Endothelial cell of umbilical vein (primary cell): ENCODE measurements around the gene CCSER2. TPM values are rescaled to one million over a fixed set of nuclear protein-coding genes. Genes with fewer than 3 reads are reported as not detected.

Source experiments
- BruUV-seq: library from RNA; stranded (reverse); fragments of 400-500 nt; replicated peaks from 2 replicates; lab custom pipeline; 2021; lab: Mats Ljungman, UMichigan
- CTCF ChIA-PET: fragments of 300-600, 350-600 bp; sonication (Branson Sonifier 250); formaldehyde crosslinking; loops from one replicate; lab custom pipeline; 2021; ENCODE audit warnings: antibody characterized with exemption, inconsistent platforms; lab: Charles Lee
- POLR2A ChIA-PET: fragments of 300-600, 350-600 bp; sonication (Branson Sonifier 250); formaldehyde crosslinking; loops from one replicate; lab custom pipeline; 2021; ENCODE audit warnings: antibody characterized with exemption, inconsistent platforms; lab: Charles Lee
- DNase-seq: peaks from one replicate; pipeline ENCODE4 v3.0.0-alpha.2; 2011; ENCODE audit warnings: low read depth, low spot score
- FAIRE-seq: peaks from 2 replicates; lab custom pipeline; 2011; peaks lifted over from hg19 to GRCh38; lab: Jason Lieb, UNC
- H2AFZ ChIP-seq: 2 replicates; pipeline ENCODE4 v1.6.0; 2012; ENCODE audit warnings: low read depth, low read length, control low read depth, inconsistent platforms
- H3K27ac ChIP-seq: 2 replicates; pipeline ENCODE4 v1.5.1; 2011; ENCODE audit warnings: low read depth, mild to moderate bottlenecking, control low read depth, low read length, moderate library complexity; ENCODE audit not compliant: insufficient read depth
- H3K27me3 ChIP-seq, 2 experiments: 2 replicates each; pipeline versions ENCODE4 v1.6.0 to v1.6.1; 2011; ENCODE audit warnings: low read length in 2 of 2, mixed read lengths in 1 of 2; ENCODE audit not compliant: control insufficient read depth in 2 of 2, insufficient read depth in 2 of 2
- H3K36me3 ChIP-seq, 2 experiments: 2 replicates in 1 of 2; 3 replicates in 1 of 2; pipeline ENCODE4 v1.5.1; 2011; ENCODE audit warnings: low read length in 2 of 2, mild to moderate bottlenecking in 1 of 2, moderate library complexity in 1 of 2; ENCODE audit not compliant: control insufficient read depth in 2 of 2, insufficient read depth in 2 of 2; ENCODE audit errors: extremely low read depth in 1 of 2
- H3K4me1 ChIP-seq: 3 replicates; pipeline ENCODE4 v1.5.1; 2011; ENCODE audit warnings: mild to moderate bottlenecking, low read length; ENCODE audit not compliant: control insufficient read depth, insufficient read depth; ENCODE audit errors: extremely low read depth
- H3K4me2 ChIP-seq: 2 replicates; pipeline ENCODE4 v1.6.1; 2011; ENCODE audit warnings: low read length, control low read depth, mixed read lengths; ENCODE audit not compliant: insufficient read depth
- H3K4me3 ChIP-seq, 3 experiments: fragments of 200-600 bp in 1 of 3; sonication (generic), shearing (Covaris generic) in 1 of 3; replicated peaks in 1 of 3; 2 replicates each; pipeline ENCODE4 v1.5.1; 2011 to 2016; ENCODE audit warnings: control low read depth in 3 of 3, low read length in 3 of 3, mild to moderate bottlenecking in 2 of 3, inconsistent platforms in 1 of 3, low read depth in 1 of 3, moderate library complexity in 1 of 3; ENCODE audit not compliant: insufficient read depth in 1 of 3
- H3K79me2 ChIP-seq: 2 replicates; pipeline ENCODE4 v1.6.0; 2012; ENCODE audit warnings: low read length, inconsistent platforms; ENCODE audit not compliant: control insufficient read depth, insufficient read depth
- H3K9ac ChIP-seq: replicated peaks from 2 replicates; pipeline ENCODE3; 2011; ENCODE audit warnings: low read length, control low read depth; ENCODE audit not compliant: insufficient read depth; ENCODE audit errors: extremely low read depth
- H3K9me1 ChIP-seq: replicated peaks from 3 replicates; pipeline ENCODE4 v1.6.0; 2011; ENCODE audit warnings: mild to moderate bottlenecking, low read length; ENCODE audit not compliant: control insufficient read depth, insufficient read depth; ENCODE audit errors: extremely low read depth
- H3K9me3 ChIP-seq: replicated peaks from 2 replicates; pipeline ENCODE4 v1.5.1; 2012; ENCODE audit warnings: low read length, inconsistent platforms; ENCODE audit not compliant: control insufficient read depth, insufficient read depth
- H4K20me1 ChIP-seq: replicated peaks from 2 replicates; pipeline ENCODE3; 2011; ENCODE audit warnings: mild to moderate bottlenecking, low read length; ENCODE audit not compliant: control insufficient read depth, insufficient read depth; ENCODE audit errors: extremely low read depth
- CTCF ChIP-seq, 2 donors: IDR thresholded peaks; 1 replicate in 1 of 2; 2 replicates in 1 of 2; pipeline ENCODE4 v1.5.1; 2011; ENCODE audit warnings: low read length in 2 of 2, mild to moderate bottlenecking in 2 of 2, moderate library complexity in 2 of 2, control low read depth in 1 of 2, inconsistent platforms in 1 of 2, low read depth in 1 of 2; ENCODE audit not compliant: insufficient read depth in 1 of 2; ENCODE audit errors: extremely low read depth in 1 of 2
- EZH2 ChIP-seq: IDR thresholded peaks from 2 replicates; pipeline ENCODE4 v1.6.1; 2012; ENCODE audit warnings: borderline replicate concordance, low read depth, mild to moderate bottlenecking, moderate library complexity, low read length, inconsistent platforms; ENCODE audit not compliant: severe bottlenecking
- FOS ChIP-seq: IDR thresholded peaks from 2 replicates; pipeline ENCODE4 v1.6.1; 2011; ENCODE audit warnings: mild to moderate bottlenecking, low read length, moderate library complexity, borderline replicate concordance; ENCODE audit not compliant: insufficient read depth
- GATA2 ChIP-seq: IDR thresholded peaks from 2 replicates; pipeline ENCODE4 v1.7.0; 2011; ENCODE audit warnings: low read depth, mild to moderate bottlenecking, moderate library complexity, mixed read lengths, low read length; ENCODE audit not compliant: insufficient read length, insufficient read depth
- MAX ChIP-seq: IDR thresholded peaks from 2 replicates; pipeline ENCODE4 v1.6.1; 2011; ENCODE audit not compliant: insufficient read depth, insufficient read length
- MYC ChIP-seq: IDR thresholded peaks from one replicate; pipeline ENCODE4 v1.6.1; 2011; ENCODE audit warnings: mild to moderate bottlenecking, low read depth, low read length
- POLR2A ChIP-seq: IDR thresholded peaks from 2 replicates; pipeline ENCODE4 v1.6.1; 2012; ENCODE audit warnings: low read depth, mild to moderate bottlenecking, control low read depth, low read length
- POLR2AphosphoS5 ChIP-seq: IDR thresholded peaks from 2 replicates; pipeline ENCODE4 v1.6.1; 2012; ENCODE audit warnings: low read depth, mild to moderate bottlenecking, control low read depth, low read length, moderate library complexity; ENCODE audit not compliant: insufficient read depth
- dilution Hi-C: fragments of 300-500 bp; cut with MboI; formaldehyde crosslinking; loops from one replicate; pipeline ENCODE4 v1.15.0; 2019; ENCODE audit warnings: low sequenced_read_pairs; ENCODE audit not compliant: extremely low pct_ligation_motif_present
- intact Hi-C: fragments of 100-400 bp; cut with micrococcal nuclease; formaldehyde crosslinking; loops from one replicate; pipeline ENCODE4 v1.10.0; 2022
- polyA plus RNA-seq, 4 experiments: library from polyadenylated mRNA; depleted of rRNA in 3 of 4; stranded (reverse) in 3 of 4; unstranded in 1 of 4; fragments of >200 nt; gene quantifications; 2 replicates each; pipeline versions ENCODE4 v1.2.1 to v1.2.3, GENCODE V29; 2011 to 2012; ENCODE audit warnings: missing spikeins in 1 of 4
- total RNA-seq: library from RNA; stranded (reverse); gene quantifications from 2 replicates; pipeline ENCODE4 v1.2.3, GENCODE V29; 2021

CCSER2 gene
- total and polyA plus RNA-seq, 2 donors (not counting 3 experiments of a cell fraction or from before 2014, with no cell fraction given), result 14.5 to 49.3 TPM

DNA sequence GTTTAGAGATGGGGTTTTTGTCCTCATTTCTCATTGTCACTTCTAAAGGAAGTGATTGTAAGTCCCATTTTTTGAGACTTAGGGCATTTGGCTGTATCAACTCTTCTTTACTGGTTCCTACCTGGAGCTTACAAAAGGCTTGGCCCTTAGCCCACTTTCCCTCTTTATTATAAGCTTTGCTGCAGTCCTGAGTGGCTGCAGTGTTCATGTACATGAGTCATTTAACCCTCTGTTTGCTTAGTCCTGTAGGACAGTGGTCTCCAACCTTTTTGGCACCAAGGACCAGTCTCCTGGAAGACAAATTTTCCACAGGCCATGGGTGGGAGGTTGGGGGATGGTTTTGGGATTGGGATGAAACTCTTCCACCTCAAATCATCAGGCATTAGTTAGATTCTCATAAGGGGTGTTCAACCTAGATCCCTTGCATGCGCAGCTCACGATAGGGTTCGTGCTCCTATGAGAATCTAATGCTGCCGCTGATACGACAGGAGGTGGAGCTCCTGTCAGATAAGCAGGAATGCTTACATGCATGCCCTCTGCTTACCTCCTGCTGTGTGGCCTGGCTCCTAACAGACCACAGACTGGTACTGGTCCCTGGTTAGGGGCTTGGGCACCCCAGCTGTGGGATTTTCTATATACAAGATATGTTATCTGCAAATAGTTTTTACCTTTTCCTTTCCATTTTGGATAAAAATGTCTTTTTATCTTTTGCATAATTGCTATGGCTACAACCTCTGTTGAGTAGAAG, 99.7 kb downstream of the CCSER2 start:
- DNase-seq (peak; percentile 29), FAIRE-seq (no peak)
- Histone ChIP-seq H3K79me2 (peaks cover 22% of the 10 kb centered on the region), H2AFZ (no peak overlapping the region), H4K20me1 (peaks cover 3% of the 10 kb centered on the region), H3K9ac (no peak overlapping the region), H3K4me1 (peaks cover 15% of the 10 kb centered on the region), H3K27ac (no peak overlapping the region), H3K36me3 (no peaks in the 10 kb centered on the region), H3K9me3 (no peaks in the 10 kb centered on the region), H3K9me1 (no peaks in the 10 kb centered on the region), H3K27me3 (no peaks in the 10 kb centered on the region), H3K4me2 (no peak overlapping the region), H3K4me3 (no peak overlapping the region)
- no TSS peak for BruUV-seq
- no peak for TF ChIP-seq CTCF (IDR thresholded peaks at IDR 0.05; ENCODE audit: extremely low read depth in 1 of 2, insufficient read depth in 1 of 2, low read depth in 1 of 2, low read length in 2 of 2)
- no peak for TF ChIP-seq FOS
- no peak for TF ChIP-seq MYC
- TF ChIP-seq GATA2, result no peak
- no peak for TF ChIP-seq POLR2A
- no peak for TF ChIP-seq POLR2AphosphoS5
- no peak for TF ChIP-seq MAX
- TF ChIP-seq EZH2, result no peak
- ChIA-PET CTCF (interaction anchor here (0.7 to 4.7 kb wide), 4 partner anchors 24 to 161 kb away, joined by 3 to 190 read pairs (median 3); no protein-coding TSS in a partner anchor), POLR2A (no interaction called here)
- intact Hi-C loops, result no loop called here
- dilution Hi-C loops, result no loop called here
